Activated gamma-delta T cell treated with Interleukin-2 at 50 U/mL for 16 hours (primary cell): Measurements from ENCODE around the gene RELL2.
A peak's percentile ranks its signal among the peaks of the same experiment; 100 is the strongest.
"Not testable (repeated sequence)": the region's sequence is repeated elsewhere in the genome, so short reads cannot be mapped to it uniquely, and the experiment has no call there.

Source experiments
- DNase-seq: peaks from one replicate; pipeline ENCODE4 v3.0.0-alpha.2; 2020

RELL2 gene

DNA sequence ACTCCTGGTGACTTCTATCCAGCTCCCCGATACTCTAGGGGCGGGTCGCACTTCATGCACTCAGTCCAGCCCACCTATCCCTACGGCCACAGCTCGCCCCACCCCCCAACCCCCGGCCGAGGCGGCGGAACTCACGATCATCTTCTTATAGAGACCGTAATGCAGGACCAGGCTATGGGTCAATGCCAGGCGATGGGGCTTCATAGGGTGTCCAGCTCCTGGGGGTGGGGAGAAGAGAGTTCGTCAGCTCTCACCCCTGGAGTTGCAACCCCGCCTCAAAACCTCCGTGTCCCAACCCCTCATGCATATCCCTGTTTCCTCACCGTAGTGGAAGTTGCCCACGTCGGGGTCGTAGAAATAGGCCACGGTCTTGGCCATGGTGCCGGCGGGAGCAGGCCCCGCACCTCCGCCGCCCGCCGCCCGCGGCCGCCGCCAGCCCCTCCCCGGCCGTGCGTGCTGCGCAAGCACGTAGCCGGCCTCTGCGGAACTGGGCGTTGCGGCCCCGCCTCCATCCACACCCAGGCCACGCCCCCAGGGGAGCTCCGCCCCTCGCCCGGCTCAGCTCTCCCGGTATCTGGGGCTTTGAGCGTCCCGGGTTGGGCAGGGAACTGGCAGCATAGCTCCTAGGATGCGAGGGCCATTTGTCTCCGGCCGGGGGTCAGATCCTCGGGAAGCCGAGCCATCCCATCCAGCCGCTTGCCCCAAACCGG is at the start of gene RELL2, which contains the start of gene HDAC3:
Gene RELL2, plus strand, starts transcription at position 585 of the 710 bp plus-strand sequence. CDS start 1,229 bp downstream, outside the sequence.
Gene HDAC3, minus strand, starts transcription at position 437 of the 710 bp plus-strand sequence. Its CDS starts 59 bp downstream, at position 378.
- peak; percentile 93 for DNase-seq

- DNase-seq: no peak
Observed at GRCh38 chr5:141590127-141590526, 46.7 kb upstream of the RELL2 start.

DNA sequence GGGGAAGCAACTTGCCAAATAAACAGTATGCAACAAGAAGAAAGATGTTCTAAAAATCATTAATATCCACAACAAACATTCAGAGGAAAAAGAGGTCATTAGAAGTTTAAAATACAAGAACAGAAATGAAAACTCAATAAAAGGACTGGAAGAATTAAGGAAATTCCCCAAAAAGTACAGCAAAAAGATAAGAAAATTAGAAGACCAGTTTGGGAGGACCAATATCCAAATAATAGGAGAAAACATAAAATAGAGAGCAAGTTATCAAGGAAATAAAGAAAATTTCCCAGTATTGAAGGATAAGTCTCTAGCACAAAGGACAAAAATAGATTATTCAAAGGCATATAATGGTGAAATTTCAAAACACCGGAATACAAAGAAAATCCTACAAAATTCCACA is 39.9 kb upstream of the RELL2 start:
- DNase-seq: no peak

DNA sequence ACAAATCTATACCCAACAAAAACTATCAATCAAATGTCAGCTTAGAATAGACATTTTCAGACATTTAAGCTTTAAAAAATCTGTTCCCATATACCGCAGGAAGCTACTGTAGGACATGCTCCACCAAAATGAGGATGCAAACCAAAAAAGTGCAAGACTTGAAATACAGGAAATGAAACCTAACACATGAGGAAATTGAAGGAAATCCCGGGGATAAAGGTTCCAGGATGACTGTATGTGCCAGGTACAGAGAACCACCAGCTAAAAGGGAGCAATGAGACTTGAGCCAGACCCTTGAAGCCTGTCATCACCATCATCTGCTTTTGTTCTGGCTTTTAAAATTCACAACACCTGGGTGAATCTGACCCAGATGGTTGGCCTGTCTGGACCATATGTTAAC is 39.4 kb upstream of the RELL2 start:
- DNase-seq: no peak

GRCh38 chr5:141597814-141598213 is 39.0 kb upstream of the RELL2 start:
- DNase-seq: no peak

GRCh38 chr5:141598391-141599345 is 38.1 kb upstream of the RELL2 start:
- no peak for DNase-seq

DNA sequence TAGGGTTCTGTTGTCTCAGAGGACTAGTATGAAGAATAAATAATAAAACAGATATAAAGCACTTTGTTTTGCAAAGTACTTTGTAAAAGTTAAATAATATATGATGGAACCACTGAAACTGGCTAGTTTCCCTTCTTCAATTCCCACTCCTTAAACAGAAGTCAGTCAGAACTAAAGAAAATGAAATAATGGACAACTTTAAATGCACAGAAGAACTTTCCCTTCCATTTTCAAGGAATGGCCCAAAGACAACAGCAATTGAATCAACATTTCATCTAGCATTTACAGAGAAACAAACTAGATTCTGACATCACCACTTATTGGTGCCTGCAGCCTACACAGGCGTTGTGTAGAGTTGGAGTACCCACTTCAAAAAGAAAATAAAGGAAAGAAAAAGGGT is 34.2 kb upstream of the RELL2 start:
- no peak for DNase-seq

GRCh38 chr5:141603923-141604717 is 32.7 kb upstream of the RELL2 start:
- no peak for DNase-seq

GRCh38 chr5:141605523-141606277 is 31.1 kb upstream of the RELL2 start:
- peak; percentile 75 for DNase-seq

GRCh38 chr5:141608046-141608445 is 28.8 kb upstream of the RELL2 start:
- no peak for DNase-seq

DNA sequence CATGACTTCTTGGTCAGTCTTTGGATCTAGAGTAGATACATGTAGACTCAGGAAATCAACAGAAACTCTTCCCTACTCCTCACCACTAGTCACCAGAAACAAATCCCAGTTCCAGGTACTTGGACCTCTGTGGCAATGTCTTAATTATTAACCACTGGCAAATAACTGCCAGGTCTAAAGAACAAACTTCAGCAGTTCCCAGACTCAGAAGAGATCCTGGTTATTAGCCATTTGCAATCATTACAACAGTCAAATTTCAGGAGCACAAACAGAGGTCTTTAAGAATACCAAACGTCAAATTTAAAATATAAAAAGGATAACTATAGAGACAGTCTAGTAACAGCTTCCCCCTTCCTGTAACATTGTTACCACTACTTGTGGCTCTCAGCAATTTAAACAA is 28.2 kb upstream of the RELL2 start:
- no peak for DNase-seq

DNA sequence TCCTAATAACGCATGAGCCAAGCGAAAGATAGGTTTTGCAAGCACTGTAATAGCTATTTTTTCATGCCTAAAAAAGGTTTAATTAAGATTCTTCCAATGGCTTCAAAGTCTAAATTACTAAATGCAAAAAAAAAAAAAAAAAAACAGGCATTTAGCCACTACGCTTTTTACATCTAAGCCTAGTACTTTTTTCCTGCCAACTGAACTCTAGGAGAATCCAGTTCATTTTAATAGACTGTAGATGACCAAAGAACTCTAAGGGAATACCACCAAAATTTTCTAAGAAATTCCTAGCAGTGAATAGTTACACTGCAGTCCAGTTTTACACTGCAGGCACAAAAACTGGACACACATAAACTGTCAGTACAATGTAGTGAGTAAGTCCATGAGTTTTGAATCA is 27.8 kb upstream of the RELL2 start:
- no peak for DNase-seq

DNA sequence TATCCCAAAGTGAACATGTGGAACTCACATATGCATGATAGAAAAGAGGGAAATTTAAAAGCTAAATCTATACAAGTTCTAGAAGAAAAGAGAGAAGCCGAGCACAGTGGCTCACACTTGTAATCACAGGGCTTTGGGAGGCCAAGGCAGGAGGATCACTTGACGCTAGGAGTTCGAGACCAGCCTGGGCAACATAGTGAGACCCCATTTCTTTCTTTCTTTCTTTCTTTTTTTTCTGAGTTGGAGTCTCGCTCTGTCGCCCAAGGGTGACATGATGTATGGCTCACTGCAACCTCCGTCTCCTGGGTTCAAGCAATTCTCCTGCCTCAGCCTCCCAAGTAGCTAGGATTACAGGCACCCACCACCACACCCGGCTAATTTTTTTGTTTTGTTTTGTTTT is 26.9 kb upstream of the RELL2 start:
- not testable (repeated sequence) for DNase-seq

- DNase-seq: no peak
Observed at GRCh38 chr5:141611289-141611688, 25.5 kb upstream of the RELL2 start.

- DNase-seq: no peak
Observed at GRCh38 chr5:141613344-141613743, 23.5 kb upstream of the RELL2 start.

DNA sequence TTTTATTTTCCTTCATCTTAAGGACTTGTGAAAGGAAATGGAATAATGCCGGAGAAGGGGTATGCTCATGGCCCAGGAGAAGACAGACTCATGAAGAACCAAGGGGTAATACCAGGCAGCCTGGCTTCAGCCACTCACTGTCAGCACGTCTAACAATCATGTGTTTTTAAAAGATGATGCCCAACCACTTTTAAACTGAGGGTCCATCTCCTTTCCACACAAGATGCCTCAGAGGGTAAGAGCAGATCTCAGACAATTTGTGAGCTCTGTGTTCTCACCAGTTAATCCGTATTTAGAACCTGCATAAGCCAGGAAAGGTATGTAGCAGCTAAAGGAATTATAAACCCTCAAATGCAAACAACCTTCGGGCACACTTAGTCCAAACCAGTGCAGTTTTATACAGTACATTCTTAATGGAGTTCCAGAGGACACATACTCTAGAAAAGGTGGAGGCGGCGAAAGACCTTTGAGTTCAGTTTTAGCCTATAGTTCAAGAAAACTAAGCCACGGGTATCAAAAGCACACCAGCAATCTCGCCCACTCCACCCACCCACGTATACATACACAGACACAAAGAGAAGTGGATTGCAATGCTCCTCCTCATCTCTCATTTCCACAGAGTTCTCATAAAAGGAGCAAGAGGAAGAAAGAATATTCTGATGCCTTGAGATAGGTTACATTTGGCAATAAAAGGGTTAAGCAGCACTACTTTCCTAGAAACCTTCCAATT is 20.6 kb upstream of the RELL2 start:
- DNase-seq: no peak

DNA sequence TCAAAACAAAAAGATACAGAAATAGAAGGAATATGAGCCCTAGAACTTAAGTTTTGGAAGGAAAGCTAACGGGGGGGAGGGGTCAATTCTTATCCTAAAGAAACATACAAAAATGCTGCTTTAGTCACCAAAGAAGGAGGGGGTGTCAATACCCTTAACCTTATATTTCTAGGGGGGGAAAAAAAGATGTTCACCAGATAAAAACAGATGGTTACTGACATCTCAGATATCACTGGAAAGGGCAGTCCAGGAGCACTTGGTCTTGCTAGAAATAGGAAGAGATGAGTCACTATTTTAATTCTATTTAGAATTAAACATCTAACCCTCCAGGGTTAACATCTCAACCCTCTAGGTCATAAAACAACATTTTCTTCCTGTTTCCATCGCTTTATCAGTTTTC is 19.7 kb upstream of the RELL2 start:
- DNase-seq: no peak

DNA sequence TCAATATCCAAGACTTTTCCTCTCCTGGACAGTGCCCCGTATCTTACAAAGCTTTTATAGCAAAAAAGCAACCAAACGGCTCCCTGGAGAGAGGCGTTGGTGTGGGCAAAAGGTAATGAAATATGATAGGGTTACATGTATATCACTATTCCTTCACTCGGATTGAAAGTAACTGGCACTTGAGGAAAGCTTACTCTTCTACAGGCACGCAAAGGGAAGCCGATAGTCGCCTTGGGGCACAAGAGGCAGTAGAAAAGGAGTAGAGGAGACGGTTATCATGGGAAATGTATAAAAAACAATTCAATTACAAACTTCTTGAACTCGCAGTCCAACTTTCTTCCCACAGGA is 19.1 kb upstream of the RELL2 start:
- no peak for DNase-seq

GRCh38 chr5:141618030-141618803 is 18.6 kb upstream of the RELL2 start:
- peak; percentile 39 for DNase-seq

DNA sequence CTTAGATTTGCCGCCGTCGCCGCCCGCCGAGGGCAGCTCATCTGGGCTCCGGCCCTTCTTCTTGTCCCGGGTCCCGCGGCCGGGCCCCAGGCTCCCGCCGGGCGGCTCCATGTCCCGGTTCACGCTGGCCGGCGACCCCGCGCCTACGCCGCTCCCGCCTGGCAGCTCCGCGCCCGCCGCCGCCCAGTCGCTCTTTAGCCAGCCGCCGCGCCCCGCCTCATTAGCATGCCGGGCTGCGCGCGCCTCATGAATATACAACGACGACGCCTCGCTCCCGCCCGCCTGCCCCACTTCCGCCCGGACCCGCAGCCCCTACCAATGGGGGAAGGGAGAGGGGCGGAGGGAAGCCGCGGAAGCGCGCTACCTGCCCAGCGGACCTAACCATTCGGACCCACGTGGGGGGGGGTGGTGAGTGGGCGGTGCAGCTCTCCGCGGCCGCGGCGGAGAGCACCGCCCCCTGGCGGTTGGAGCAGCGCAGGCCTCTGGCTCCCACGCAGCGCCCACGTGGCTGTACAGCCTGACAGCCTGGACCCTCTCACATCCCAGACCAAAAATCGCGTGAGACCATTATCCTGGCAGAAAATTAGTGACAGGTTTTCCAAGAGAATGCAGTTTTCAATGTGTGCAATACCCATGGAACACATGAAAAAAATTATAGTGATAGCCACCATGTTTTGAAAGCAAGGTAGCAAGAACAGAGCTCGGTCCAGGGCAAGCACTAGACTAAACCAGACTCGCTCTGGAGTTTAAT is 17.8 kb upstream of the RELL2 start, which contains the start of gene DIAPH1:
Gene DIAPH1, minus strand, starts transcription at position 197 of the 751 bp plus-strand sequence. Its CDS starts 86 bp downstream, at position 111.
- peak; percentile 99 for DNase-seq
